Measurements from ENCODE around the gene NRG2.

Gene NRG2

DNA sequence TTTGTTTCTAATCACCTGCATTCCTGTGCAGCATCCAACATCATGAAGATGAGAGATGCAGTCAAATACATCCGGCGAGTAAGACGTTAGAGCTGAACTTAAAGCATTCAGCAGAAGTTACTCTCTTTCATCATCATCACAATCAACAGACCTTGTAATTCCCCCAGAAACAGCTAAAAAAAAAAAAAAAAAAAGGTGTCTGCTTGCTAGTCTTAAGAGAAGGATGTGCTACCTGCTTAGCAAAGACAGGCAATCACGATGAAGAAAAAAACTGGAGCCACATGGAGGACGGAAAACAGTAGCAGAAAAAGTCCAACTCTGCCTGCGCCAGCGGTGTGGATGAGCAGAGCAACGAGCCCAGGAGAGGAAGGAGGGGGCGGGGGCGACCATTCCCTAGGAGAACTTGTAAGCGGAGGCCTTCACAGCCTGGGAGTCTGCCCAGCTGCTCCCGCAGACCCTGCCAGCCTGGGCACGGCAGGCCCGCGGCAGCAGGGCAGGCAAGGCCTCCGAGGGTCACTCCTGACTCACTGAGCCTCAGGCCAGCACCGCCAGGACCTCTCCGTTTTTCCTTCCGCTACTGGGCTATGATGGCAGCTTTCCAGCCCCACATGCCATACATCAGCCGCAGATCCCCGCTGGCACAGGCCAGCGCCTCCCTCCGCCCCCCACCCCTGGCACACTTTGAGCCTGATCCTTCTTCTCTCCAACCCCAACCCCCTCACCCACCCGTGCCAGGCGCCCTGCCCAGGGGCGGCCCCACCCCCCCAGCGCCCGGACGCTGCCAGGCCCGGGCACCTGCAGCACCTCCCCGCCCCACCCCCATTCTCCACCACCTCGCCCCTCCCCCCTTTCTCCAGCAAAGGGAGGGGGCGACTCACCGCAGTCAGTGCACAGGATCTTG, 1.4 kb downstream of the NRG2 start:
- Histone ChIP-seq H2AFZ (ENCODE audit: low read depth, low read length, severe bottlenecking) (no peak overlapping the region), H3K4me2 (ENCODE audit: low read depth, low read length, poor library complexity, severe bottlenecking) (peak overlapping the region; percentile 61), H3K79me2 (ENCODE audit: insufficient read depth, low read length) (no peaks in the 10 kb centered on the region)

DNA sequence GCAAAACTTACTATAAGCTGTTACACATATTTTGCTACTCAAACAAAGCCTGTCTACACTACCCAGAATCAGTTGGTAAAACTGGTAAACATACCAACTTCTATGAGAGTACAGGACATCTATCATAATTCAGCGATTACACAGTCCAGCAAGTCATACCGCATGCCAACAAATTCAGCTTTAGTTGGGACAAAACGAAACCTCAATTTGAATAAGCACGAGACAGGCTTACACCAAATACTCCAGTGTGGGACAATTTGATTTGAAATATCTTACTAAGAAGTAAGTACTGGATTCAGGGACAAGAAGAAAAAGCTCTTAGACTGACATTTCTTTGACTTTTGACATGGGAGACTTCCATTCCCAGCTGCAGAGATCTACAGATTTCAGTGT, 2.0 kb downstream of the NRG2 start:
- H3K9me2 ChIP-seq (replicated peaks; ENCODE audit: insufficient read depth, low read length) = no peaks in the 10 kb centered on the region
- H3K9me3 ChIP-seq (ENCODE audit: insufficient read depth, low read length) = no peaks in the 10 kb centered on the region
- H3F3A ChIP-seq (ENCODE audit: insufficient read depth) = no peaks in the 10 kb centered on the region
- no peak overlapping the region for H3K27ac ChIP-seq (ENCODE audit: low read depth, low read length)
- no peaks in the 10 kb centered on the region for H3K27me3 ChIP-seq (ENCODE audit: low read length)
- H3K9ac ChIP-seq (ENCODE audit: low read length) = no peak overlapping the region
- H4K20me1 ChIP-seq (ENCODE audit: low read depth, low read length) = no peaks in the 10 kb centered on the region
- no peaks in the 10 kb centered on the region for H3K79me2 ChIP-seq (ENCODE audit: insufficient read depth, low read length)
- no peak overlapping the region for H3K4me2 ChIP-seq (ENCODE audit: low read depth, low read length, poor library complexity, severe bottlenecking)
- no peak for TF ChIP-seq EZH2phosphoT487 (conservative IDR thresholded peaks at IDR 0.05; ENCODE audit: low read length)
- TF ChIP-seq, protein P1, sequence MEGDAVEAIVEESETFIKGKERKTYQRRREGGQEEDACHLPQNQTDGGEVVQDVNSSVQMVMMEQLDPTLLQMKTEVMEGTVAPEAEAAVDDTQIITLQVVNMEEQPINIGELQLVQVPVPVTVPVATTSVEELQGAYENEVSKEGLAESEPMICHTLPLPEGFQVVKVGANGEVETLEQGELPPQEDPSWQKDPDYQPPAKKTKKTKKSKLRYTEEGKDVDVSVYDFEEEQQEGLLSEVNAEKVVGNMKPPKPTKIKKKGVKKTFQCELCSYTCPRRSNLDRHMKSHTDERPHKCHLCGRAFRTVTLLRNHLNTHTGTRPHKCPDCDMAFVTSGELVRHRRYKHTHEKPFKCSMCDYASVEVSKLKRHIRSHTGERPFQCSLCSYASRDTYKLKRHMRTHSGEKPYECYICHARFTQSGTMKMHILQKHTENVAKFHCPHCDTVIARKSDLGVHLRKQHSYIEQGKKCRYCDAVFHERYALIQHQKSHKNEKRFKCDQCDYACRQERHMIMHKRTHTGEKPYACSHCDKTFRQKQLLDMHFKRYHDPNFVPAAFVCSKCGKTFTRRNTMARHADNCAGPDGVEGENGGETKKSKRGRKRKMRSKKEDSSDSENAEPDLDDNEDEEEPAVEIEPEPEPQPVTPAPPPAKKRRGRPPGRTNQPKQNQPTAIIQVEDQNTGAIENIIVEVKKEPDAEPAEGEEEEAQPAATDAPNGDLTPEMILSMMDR (IDR thresholded peaks at IDR 0.05; ENCODE audit: insufficient read depth, low read length, poor library complexity, severe bottlenecking) = no peak
- no peaks in the 10 kb centered on the region for H3K36me3 ChIP-seq (ENCODE audit: low read length)
- no peak overlapping the region for H3K4me3 ChIP-seq (ENCODE audit: insufficient read depth, low read length, poor library complexity, severe bottlenecking)
- H2AFZ ChIP-seq (ENCODE audit: low read depth, low read length, severe bottlenecking) = no peak overlapping the region

More for the DNA sequence above, 1.4 kb downstream of the NRG2 start:
- Histone ChIP-seq H3K27ac (ENCODE audit: low read depth, low read length) (no peak overlapping the region), H3K4me3 (ENCODE audit: insufficient read depth, low read length, poor library complexity, severe bottlenecking) (peak overlapping the region; percentile 33), H3K9me3 (ENCODE audit: insufficient read depth, low read length) (no peaks in the 10 kb centered on the region), H3K36me3 (ENCODE audit: low read length) (no peaks in the 10 kb centered on the region), H3F3A (ENCODE audit: insufficient read depth) (no peaks in the 10 kb centered on the region), H4K20me1 (ENCODE audit: low read depth, low read length) (no peaks in the 10 kb centered on the region), H3K27me3 (ENCODE audit: low read length) (no peaks in the 10 kb centered on the region), H3K9me2 (replicated peaks; ENCODE audit: insufficient read depth, low read length) (no peaks in the 10 kb centered on the region), H3K9ac (ENCODE audit: low read length) (no peak overlapping the region)
- TF ChIP-seq, protein P1 (IDR thresholded peaks at IDR 0.05; ENCODE audit: insufficient read depth, low read length, poor library complexity, severe bottlenecking) = no peak
- TF ChIP-seq EZH2phosphoT487 (conservative IDR thresholded peaks at IDR 0.05; ENCODE audit: low read length) = no peak

DNA sequence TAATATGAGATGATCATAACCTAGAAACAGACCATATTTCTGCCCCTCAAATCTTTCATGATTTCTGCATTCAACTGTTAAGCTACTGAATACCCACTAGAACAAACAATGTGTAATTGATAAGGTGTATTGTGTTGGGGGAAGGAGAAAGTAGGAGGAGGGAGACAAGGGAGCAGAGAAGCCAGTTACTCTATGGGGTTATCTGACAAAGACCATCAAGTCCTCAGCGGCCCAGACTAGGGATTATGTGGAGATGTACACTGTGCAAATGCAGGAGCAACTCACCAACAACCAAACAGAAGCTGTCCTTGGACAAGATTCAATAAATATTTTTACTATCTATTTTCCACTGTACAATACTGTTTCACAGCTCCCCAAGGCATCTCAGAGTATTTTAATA, 2.7 kb downstream of the NRG2 start:
- no peak overlapping the region for H3K9ac ChIP-seq (ENCODE audit: low read length)
- H4K20me1 ChIP-seq (ENCODE audit: low read depth, low read length) = no peaks in the 10 kb centered on the region
- no peak overlapping the region for H2AFZ ChIP-seq (ENCODE audit: low read depth, low read length, severe bottlenecking)
- no peaks in the 10 kb centered on the region for H3K9me3 ChIP-seq (ENCODE audit: insufficient read depth, low read length)
- H3K27ac ChIP-seq (ENCODE audit: low read depth, low read length) = no peak overlapping the region
- no peaks in the 10 kb centered on the region for H3K9me2 ChIP-seq (replicated peaks; ENCODE audit: insufficient read depth, low read length)
- no peaks in the 10 kb centered on the region for H3K27me3 ChIP-seq (ENCODE audit: low read length)
- no peak for TF ChIP-seq EZH2phosphoT487 (conservative IDR thresholded peaks at IDR 0.05; ENCODE audit: low read length)
- TF ChIP-seq, protein P1 (IDR thresholded peaks at IDR 0.05; ENCODE audit: insufficient read depth, low read length, poor library complexity, severe bottlenecking) = no peak
- no peaks in the 10 kb centered on the region for H3F3A ChIP-seq (ENCODE audit: insufficient read depth)
- H3K79me2 ChIP-seq (ENCODE audit: insufficient read depth, low read length) = no peaks in the 10 kb centered on the region
- no peak overlapping the region for H3K4me2 ChIP-seq (ENCODE audit: low read depth, low read length, poor library complexity, severe bottlenecking)
- H3K4me3 ChIP-seq (ENCODE audit: insufficient read depth, low read length, poor library complexity, severe bottlenecking) = no peak overlapping the region
- no peaks in the 10 kb centered on the region for H3K36me3 ChIP-seq (ENCODE audit: low read length)
